Gastroesophageal sphincter (tissue), 4 donors: Measurements from ENCODE around the gene TMEFF2. TPM values are rescaled to one million over a fixed set of nuclear protein-coding genes. Genes with fewer than 3 reads are reported as not detected.

Experiments used
- ATAC-seq: fragments of 150-250 bp; one replicate; pipeline ENCODE4 v1.9.1; 2016; ENCODE audit warnings: mild to moderate bottlenecking, moderate library complexity
- H3K27ac ChIP-seq, 4 donors: fragments of 200-600 bp; sonication (generic) in 3 of 4; 1 replicate in 3 of 4; 2 replicates in 1 of 4; pipeline ENCODE4 v1.5.1; 2016 to 2019
- H3K27me3 ChIP-seq: fragments of 200-600 bp; sonication (generic); one replicate; pipeline ENCODE4 v1.5.1; 2019
- H3K36me3 ChIP-seq, 2 donors: fragments of 200-600 bp; sonication (generic); one replicate each; pipeline ENCODE4 v1.5.1; 2019; ENCODE audit warnings: control low read depth in 1 of 2
- H3K4me1 ChIP-seq, 3 donors: fragments of 200-600 bp; sonication (generic); 1 replicate in 2 of 3; 2 replicates in 1 of 3; pipeline ENCODE4 v1.5.1; 2016 to 2019; ENCODE audit warnings: control low read depth in 2 of 3
- H3K4me3 ChIP-seq, 2 donors: fragments of 200-600 bp; sonication (generic); one replicate each; pipeline ENCODE4 v1.5.1; 2019; ENCODE audit warnings: mild to moderate bottlenecking in 1 of 2, moderate library complexity in 1 of 2
- H3K9me3 ChIP-seq, 3 donors: fragments of 200-600 bp; sonication (generic); one replicate each; pipeline ENCODE4 v1.5.1; 2017 to 2019; ENCODE audit warnings: control low read depth in 2 of 3
- EP300 ChIP-seq: sonication (generic); formaldehyde crosslinking; IDR thresholded peaks from one replicate; pipeline ENCODE4 v1.6.1; 2017; ENCODE audit warnings: antibody characterized with exemption, mild to moderate bottlenecking
- POLR2A ChIP-seq, 2 donors: fragments of 450-650 bp; IDR thresholded peaks; one replicate each; pipeline ENCODE4 v1.6.1; 2017; ENCODE audit warnings: antibody characterized with exemption in 2 of 2, mild to moderate bottlenecking in 2 of 2, moderate library complexity in 1 of 2
- POLR2AphosphoS5 ChIP-seq: sonication (generic); formaldehyde crosslinking; IDR thresholded peaks from one replicate; pipeline ENCODE4 v1.6.1; 2017; ENCODE audit warnings: antibody characterized with exemption
- WGBS, 2 donors: methylation state at CpG; one replicate each; pipeline ENCODE4 v1.1.5; 2018; ENCODE audit warnings: low coverage in 1 of 2; 5-methylcytosine and 5-hydroxymethylcytosine counted together
- total RNA-seq, 4 donors: library from RNA; depleted of rRNA; stranded (reverse); fragments of >200 nt; gene quantifications; one replicate each; pipeline ENCODE4 v1.1.0, GENCODE V29; 2016
- TF ChIP-seq, protein P1 (sequence below), 4 experiments: fragments of 200-600 bp in 2 of 4; fragments of 450-650 bp in 2 of 4; sonication (generic) in 1 of 4; IDR thresholded peaks; one replicate each; pipeline ENCODE4 v1.5.1; 2017 to 2019; ENCODE audit warnings: antibody characterized with exemption in 4 of 4, mild to moderate bottlenecking in 2 of 4, moderate library complexity in 2 of 4

Gene TMEFF2
- total RNA-seq, 4 donors from 2014 or later = 0.42 to 3.0 (median 0.83) TPM

DNA sequence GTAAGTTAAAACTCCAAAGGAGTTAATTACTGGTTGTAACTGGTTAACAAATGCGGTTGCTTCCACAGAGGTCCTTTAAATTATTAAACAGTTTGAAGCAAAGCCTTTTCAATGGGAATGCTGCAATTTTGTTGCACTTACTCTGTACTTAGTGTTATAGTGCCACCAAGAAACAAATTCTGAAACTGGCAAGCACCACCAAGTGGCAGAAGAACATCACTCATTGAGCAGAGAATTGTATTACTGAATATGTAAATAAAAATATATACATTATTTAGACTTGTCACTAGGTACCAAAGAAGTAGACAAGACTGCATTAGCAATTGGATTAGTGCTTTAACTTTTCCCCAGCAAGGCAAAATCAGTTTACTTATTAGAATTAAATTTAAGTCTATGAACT is 2.6 kb upstream of the TMEFF2 start:
- H3K27me3 ChIP-seq = peaks cover 84% of the 10 kb centered on the region
- H3K9me3 ChIP-seq = no peaks in the 10 kb centered on the region
- H3K4me3 ChIP-seq = no peak overlapping the region
- WGBS, 2 donors = 72 to 88% methylated on average over 1 of the region's 1 CpG
- TF ChIP-seq POLR2A (IDR thresholded peaks at IDR 0.05) (no peak), POLR2AphosphoS5 (no peak), EP300 (no peak)
- TF ChIP-seq, protein P1, sequence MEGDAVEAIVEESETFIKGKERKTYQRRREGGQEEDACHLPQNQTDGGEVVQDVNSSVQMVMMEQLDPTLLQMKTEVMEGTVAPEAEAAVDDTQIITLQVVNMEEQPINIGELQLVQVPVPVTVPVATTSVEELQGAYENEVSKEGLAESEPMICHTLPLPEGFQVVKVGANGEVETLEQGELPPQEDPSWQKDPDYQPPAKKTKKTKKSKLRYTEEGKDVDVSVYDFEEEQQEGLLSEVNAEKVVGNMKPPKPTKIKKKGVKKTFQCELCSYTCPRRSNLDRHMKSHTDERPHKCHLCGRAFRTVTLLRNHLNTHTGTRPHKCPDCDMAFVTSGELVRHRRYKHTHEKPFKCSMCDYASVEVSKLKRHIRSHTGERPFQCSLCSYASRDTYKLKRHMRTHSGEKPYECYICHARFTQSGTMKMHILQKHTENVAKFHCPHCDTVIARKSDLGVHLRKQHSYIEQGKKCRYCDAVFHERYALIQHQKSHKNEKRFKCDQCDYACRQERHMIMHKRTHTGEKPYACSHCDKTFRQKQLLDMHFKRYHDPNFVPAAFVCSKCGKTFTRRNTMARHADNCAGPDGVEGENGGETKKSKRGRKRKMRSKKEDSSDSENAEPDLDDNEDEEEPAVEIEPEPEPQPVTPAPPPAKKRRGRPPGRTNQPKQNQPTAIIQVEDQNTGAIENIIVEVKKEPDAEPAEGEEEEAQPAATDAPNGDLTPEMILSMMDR (IDR thresholded peaks at IDR 0.05) = no peak
- peaks cover 0 to 36% (median 25%) of the 10 kb centered on the region in 3 donors for H3K4me1 ChIP-seq
- ATAC-seq = no peak
- H3K27ac ChIP-seq = no peak overlapping the region
- H3K36me3 ChIP-seq = no peaks in the 10 kb centered on the region

DNA sequence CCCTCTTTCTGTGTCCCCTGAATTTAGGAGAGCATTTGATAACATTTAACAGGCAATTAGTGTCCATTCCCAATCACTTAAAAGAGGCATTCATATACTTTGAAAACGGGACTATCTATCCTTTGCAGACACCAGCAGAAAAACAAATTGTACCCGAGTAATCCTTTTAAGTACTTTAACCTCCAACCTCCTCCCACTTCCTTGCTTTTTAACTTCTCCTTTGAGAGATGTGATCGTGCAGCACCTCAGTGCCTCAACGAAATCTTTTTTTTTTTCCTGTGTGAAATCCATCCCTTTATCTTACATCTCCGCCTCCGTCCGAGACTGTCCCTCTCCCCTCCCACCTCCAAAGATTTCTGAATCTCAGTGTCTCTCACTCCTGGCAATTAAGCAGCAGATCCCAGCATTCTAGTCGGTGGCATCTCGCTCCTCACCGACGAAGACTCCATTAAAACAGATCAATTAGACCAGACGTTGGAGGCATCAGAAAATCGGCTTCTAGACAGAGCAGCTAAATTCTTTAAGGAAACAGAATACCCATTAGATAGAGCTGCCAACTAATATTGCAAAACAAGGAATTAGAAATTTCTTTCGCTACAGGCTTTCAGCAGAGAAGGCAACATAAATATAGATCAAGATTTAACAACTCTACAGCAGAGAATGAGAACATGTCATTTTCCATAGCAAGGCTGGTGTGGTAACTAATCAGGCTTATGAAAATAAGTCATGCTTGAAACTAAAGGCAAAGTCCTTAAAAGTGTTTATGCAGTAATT is 1.9 kb upstream of the TMEFF2 start:
- TF ChIP-seq EP300 (no peak), POLR2AphosphoS5 (no peak), POLR2A (IDR thresholded peaks at IDR 0.05) (no peak)
- TF ChIP-seq, protein P1 (IDR thresholded peaks at IDR 0.05) = no peak
- H3K4me1 ChIP-seq = peaks cover 0 to 36% (median 25%) of the 10 kb centered on the region in 3 donors
- H3K4me3 ChIP-seq = peak overlapping the region in 1 of 2 donors; percentile 55
- WGBS, 2 donors = 9 to 11% methylated on average over 14 of the region's 14 CpGs
- ATAC-seq = no peak
- no peaks in the 10 kb centered on the region for H3K36me3 ChIP-seq
- H3K9me3 ChIP-seq = no peaks in the 10 kb centered on the region
- H3K27me3 ChIP-seq = peaks cover 90% of the 10 kb centered on the region
- no peak overlapping the region for H3K27ac ChIP-seq

DNA sequence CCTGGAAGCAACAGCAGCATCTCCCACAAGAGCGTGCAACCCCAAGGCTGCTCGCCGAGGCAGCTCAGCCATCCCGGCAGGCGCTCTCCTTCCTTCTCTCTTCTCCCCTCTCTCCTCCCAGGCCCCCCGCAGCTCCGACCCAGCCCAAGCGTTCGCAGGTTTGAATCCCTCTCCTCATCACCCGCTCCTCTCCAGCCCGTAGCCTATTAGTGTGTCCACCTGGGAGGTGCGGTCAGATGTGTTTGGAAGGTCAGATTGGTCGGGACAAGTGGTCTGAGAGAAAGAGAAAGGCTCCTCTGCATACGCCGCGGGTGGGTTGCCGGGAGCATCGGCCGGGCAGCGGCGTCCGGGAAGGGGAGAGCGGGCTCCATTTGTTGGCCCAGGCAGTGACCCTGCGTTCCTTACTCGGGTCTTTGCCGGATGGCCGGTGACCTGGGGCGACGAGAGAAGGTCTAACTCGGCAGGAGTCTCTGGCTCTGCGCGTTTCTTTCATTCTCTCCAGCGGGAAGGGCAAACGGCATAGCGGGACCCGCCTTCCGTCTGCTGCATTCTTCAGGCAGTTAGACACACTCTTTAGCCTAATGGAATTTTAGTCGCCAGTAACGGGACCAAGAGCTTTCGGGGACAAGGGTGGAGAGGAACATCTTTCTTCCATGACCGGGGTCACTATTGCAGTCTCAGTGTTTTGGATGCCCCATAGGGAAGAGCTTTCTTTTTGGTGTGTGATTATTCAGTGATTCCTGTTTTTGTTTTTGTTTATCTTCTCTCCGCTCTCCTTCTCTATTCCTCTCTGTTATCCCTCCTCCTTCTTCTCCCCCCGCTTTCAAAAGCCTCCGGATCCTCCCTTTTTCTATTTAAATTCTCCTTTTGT is 1.1 kb upstream of the TMEFF2 start:
- H3K4me3 ChIP-seq = peak overlapping the region; percentile 23 to 55
- no peaks in the 10 kb centered on the region for H3K9me3 ChIP-seq
- peaks cover 90% of the 10 kb centered on the region for H3K27me3 ChIP-seq
- peak; percentile 24 for ATAC-seq
- no peak overlapping the region for H3K27ac ChIP-seq
- H3K4me1 ChIP-seq = peaks cover 0 to 36% (median 25%) of the 10 kb centered on the region in 3 donors
- no peaks in the 10 kb centered on the region for H3K36me3 ChIP-seq
- WGBS, 2 donors = 0 to 3% methylated on average over 2 to 15 of the region's 44 CpGs
- TF ChIP-seq POLR2A (IDR thresholded peaks at IDR 0.05) (no peak), EP300 (no peak), POLR2AphosphoS5 (no peak)
- TF ChIP-seq, protein P1 (IDR thresholded peaks at IDR 0.05) = no peak

DNA sequence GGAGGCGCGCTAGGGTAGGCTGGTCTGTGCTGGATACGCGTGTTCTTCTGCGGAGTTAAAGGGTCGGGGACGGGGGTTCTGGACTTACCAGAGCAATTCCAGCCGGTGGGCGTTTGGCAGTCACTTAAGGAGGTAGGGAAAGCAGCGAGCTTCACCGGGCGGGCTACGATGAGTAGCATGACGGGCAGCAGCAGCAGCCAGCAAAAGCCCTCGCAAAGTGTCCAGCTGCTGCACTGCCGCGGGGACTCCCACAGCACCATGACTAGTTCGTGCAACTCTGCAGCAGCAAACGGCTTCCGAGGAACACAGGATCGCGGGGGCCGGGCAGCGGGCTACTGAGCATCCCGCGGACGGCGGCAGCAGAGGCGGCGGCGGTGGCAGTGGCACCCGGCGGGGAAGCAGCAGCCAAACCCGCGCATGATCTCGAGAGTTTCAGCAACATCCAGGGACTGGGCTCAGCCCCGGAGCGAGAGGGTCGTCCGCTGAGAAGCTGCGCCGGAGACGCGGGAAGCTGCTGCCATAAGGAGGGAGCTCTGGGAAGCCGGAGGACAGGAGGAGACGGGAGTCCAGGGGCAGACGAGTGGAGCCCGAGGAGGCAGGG is 368 bp downstream of the TMEFF2 start:
- 7 to 20% methylated on average over 3 to 11 of the region's 48 CpGs for WGBS, 2 donors
- peaks cover 79% of the 10 kb centered on the region for H3K27me3 ChIP-seq
- peak; percentile 16 for ATAC-seq
- TF ChIP-seq, protein P1 (IDR thresholded peaks at IDR 0.05) = no peak
- TF ChIP-seq EP300 = no peak
- TF ChIP-seq POLR2A (IDR thresholded peaks at IDR 0.05) = no peak
- no peak for TF ChIP-seq POLR2AphosphoS5
- H3K27ac ChIP-seq = no peak overlapping the region
- H3K36me3 ChIP-seq = no peaks in the 10 kb centered on the region
- peaks cover 0 to 36% (median 25%) of the 10 kb centered on the region in 3 donors for H3K4me1 ChIP-seq
- no peaks in the 10 kb centered on the region for H3K9me3 ChIP-seq
- H3K4me3 ChIP-seq = peak overlapping the region; percentile 23 to 55
